OCI-LY1 (cell line): ENCODE results near the gene MACROD2.

Source experiments
- H2AFZ ChIP-seq: fragments of 200-600 bp; sonication (generic), shearing (Covaris generic); 2 replicates; pipeline ENCODE4 v1.6.0; 2014; ENCODE audit warnings: antibody characterized with exemption, mild to moderate bottlenecking, low read length
- H3F3A ChIP-seq: fragments of 200-600 bp; sonication (generic), shearing (Covaris generic); 2 replicates; pipeline ENCODE4 v1.6.0; 2014; ENCODE audit warnings: mild to moderate bottlenecking, antibody characterized with exemption, low read length, moderate library complexity; ENCODE audit not compliant: insufficient read depth
- H3K27ac ChIP-seq: fragments of 200-600 bp; sonication (generic); 2 replicates; pipeline ENCODE4 v1.5.1; 2014; ENCODE audit warnings: low read length, mixed run types, mild to moderate bottlenecking, low read depth; ENCODE audit not compliant: poor library complexity, severe bottlenecking
- H3K27me3 ChIP-seq: fragments of 200-600 bp; sonication (generic); 2 replicates; pipeline ENCODE4 v1.6.0; 2014; ENCODE audit warnings: antibody characterized with exemption, mild to moderate bottlenecking, low read length, moderate library complexity; ENCODE audit not compliant: insufficient read depth
- H3K36me3 ChIP-seq: fragments of 200-600 bp; sonication (generic); 2 replicates; pipeline ENCODE4 v1.6.1; 2014; ENCODE audit warnings: mild to moderate bottlenecking, antibody characterized with exemption, low read length, moderate library complexity, mixed read lengths; ENCODE audit not compliant: insufficient read depth
- H3K4me1 ChIP-seq: fragments of 200-600 bp; sonication (generic); 2 replicates; pipeline ENCODE4 v1.5.1; 2014; ENCODE audit warnings: mild to moderate bottlenecking, low read length, moderate library complexity; ENCODE audit not compliant: insufficient read depth, severe bottlenecking
- H3K4me2 ChIP-seq: fragments of 200-600 bp; sonication (generic), shearing (Covaris generic); 2 replicates; pipeline ENCODE4 v1.6.1; 2014; ENCODE audit warnings: low read length
- H3K4me3 ChIP-seq: fragments of 200-600 bp; sonication (generic); 2 replicates; pipeline ENCODE4 v1.5.1; 2014; ENCODE audit warnings: low read length, low read depth, mild to moderate bottlenecking, mixed read lengths; ENCODE audit not compliant: poor library complexity, severe bottlenecking
- H3K79me2 ChIP-seq: fragments of 200-600 bp; shearing (Covaris generic); 2 replicates; pipeline ENCODE4 v1.6.1; 2016; ENCODE audit warnings: mixed run types, low read length, mixed read lengths; ENCODE audit not compliant: insufficient read depth
- H3K9ac ChIP-seq: fragments of 200-600 bp; sonication (generic), shearing (Covaris generic); 2 replicates; pipeline ENCODE4 v1.6.1; 2014; ENCODE audit warnings: mild to moderate bottlenecking, low read length, mixed read lengths
- H3K9me2 ChIP-seq: fragments of 200-600 bp; sonication (generic), shearing (Covaris generic); 2 replicates; pipeline ENCODE4 v1.6.1; 2014; ENCODE audit warnings: low read depth, mild to moderate bottlenecking, low read length, mixed read lengths
- H3K9me3 ChIP-seq: fragments of 200-600 bp; shearing (Covaris generic); 2 replicates; pipeline ENCODE4 v1.6.1; 2014; ENCODE audit warnings: low read length, mixed read lengths
- H4K20me1 ChIP-seq: fragments of 200-600 bp; sonication (generic), shearing (Covaris generic); 2 replicates; pipeline ENCODE4 v1.6.0; 2016; ENCODE audit warnings: mild to moderate bottlenecking, low read length; ENCODE audit not compliant: insufficient read depth
- CTCF ChIP-seq: fragments of 200-600 bp; sonication (generic), shearing (Covaris generic); IDR thresholded peaks from 2 replicates; pipeline ENCODE4 v1.5.1; 2017; ENCODE audit warnings: mild to moderate bottlenecking, antibody characterized with exemption, low read length, moderate library complexity, mixed read lengths
- EZH2 ChIP-seq: fragments of 200-600 bp; sonication (generic), shearing (Covaris generic); IDR thresholded peaks from 2 replicates; pipeline ENCODE4 v1.8.0; 2017; ENCODE audit warnings: borderline replicate concordance, mixed run types, mild to moderate bottlenecking, antibody characterized with exemption, low read length, moderate library complexity, mixed read lengths

The MACROD2 gene

GRCh38 chr20:15919118-15919517, 1923.8 kb downstream of the MACROD2 start:
- no peaks in the 10 kb centered on the region for H4K20me1 ChIP-seq
- no peak for TF ChIP-seq EZH2
- TF ChIP-seq CTCF, result no peak
- H3K4me2 ChIP-seq, result no peak overlapping the region
- H3K27ac ChIP-seq, result no peak overlapping the region
- no peaks in the 10 kb centered on the region for H3K79me2 ChIP-seq
- H3K27me3 ChIP-seq, result no peaks in the 10 kb centered on the region
- H3K9ac ChIP-seq, result no peak overlapping the region
- no peaks in the 10 kb centered on the region for H3K9me3 ChIP-seq
- H3F3A ChIP-seq, result no peaks in the 10 kb centered on the region
- no peaks in the 10 kb centered on the region for H3K4me1 ChIP-seq
- H3K9me2 ChIP-seq, result no peaks in the 10 kb centered on the region
- H3K4me3 ChIP-seq, result no peak overlapping the region
- no peak overlapping the region for H2AFZ ChIP-seq
- no peaks in the 10 kb centered on the region for H3K36me3 ChIP-seq

DNA sequence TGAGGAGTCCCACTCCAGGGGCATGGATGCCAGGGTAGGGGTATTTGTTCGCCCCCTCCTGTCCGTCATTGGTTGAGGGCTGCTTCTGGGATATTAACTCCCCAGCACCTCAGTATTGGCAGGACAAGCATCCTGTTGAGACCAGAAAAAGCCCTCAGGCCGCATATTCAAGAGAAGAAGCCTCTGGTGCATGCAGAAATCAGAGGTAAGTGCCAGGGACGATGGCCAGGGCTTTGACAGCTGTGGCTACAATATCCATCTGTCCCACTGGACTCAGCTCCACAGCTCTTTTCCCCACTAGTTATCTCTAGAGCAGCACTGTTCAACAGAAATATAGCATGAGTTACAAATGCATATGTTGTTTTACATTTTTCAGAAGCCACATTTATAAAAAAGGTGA, 1926.6 kb downstream of the MACROD2 start:
- Histone ChIP-seq H3F3A (no peaks in the 10 kb centered on the region), H3K4me3 (no peak overlapping the region), H3K36me3 (no peaks in the 10 kb centered on the region), H3K9ac (no peak overlapping the region), H4K20me1 (no peaks in the 10 kb centered on the region), H3K9me3 (no peaks in the 10 kb centered on the region), H2AFZ (no peak overlapping the region), H3K27me3 (no peaks in the 10 kb centered on the region), H3K27ac (no peak overlapping the region), H3K4me1 (no peaks in the 10 kb centered on the region), H3K4me2 (no peak overlapping the region), H3K79me2 (no peaks in the 10 kb centered on the region), H3K9me2 (no peaks in the 10 kb centered on the region)
- TF ChIP-seq CTCF, result no peak
- TF ChIP-seq EZH2, result no peak

DNA sequence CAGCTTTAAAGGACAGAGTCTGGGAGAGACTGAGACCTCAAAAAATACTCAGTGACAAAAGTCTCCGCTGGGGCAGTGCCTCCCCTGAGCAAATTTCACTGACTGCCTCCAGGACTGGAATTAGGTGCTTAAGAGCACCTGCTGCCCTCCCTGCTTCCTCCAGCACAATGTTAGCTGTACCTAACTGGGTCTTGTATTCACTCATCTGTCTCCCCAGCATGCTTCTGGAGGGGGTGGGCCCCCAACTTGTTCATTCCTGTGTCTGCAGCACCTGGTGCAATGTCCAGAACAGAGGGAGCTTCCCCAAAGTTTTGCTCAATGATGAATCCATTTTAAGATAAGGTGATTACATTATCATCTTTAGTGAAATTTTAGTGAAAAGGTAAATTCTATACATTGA, 1927.2 kb downstream of the MACROD2 start:
- Histone ChIP-seq H2AFZ (no peak overlapping the region), H3K27ac (no peak overlapping the region), H3K27me3 (no peaks in the 10 kb centered on the region), H3K4me2 (no peak overlapping the region), H3K36me3 (no peaks in the 10 kb centered on the region), H3K9me2 (no peaks in the 10 kb centered on the region), H3K4me1 (no peaks in the 10 kb centered on the region), H3K4me3 (no peak overlapping the region), H4K20me1 (no peaks in the 10 kb centered on the region), H3F3A (no peaks in the 10 kb centered on the region), H3K9me3 (no peaks in the 10 kb centered on the region), H3K9ac (no peak overlapping the region), H3K79me2 (no peaks in the 10 kb centered on the region)
- no peak for TF ChIP-seq CTCF
- no peak for TF ChIP-seq EZH2
